Stimulated activated CD4-positive, alpha-beta T cell treated with anti-CD3 and anti-CD28 coated beads, Interleukin-4, amount 100 ng/mL, for 1 hour (primary cell): Measurements from ENCODE around the gene ANKRD33B.

ENCODE experiments used
- DNase-seq: peaks from one replicate; pipeline ENCODE4 v3.0.0-alpha.2; 2020

The ANKRD33B gene

GRCh38 chr5:10682801-10683525, 119.1 kb downstream of the ANKRD33B start:
- DNase-seq = no peak

- DNase-seq = no peak
Measured at GRCh38 chr5:10684303-10685086, 120.6 kb downstream of the ANKRD33B start.

- DNase-seq = no peak
Measured at GRCh38 chr5:10685115-10685521, 121.2 kb downstream of the ANKRD33B start.

- DNase-seq = no peak
Measured at GRCh38 chr5:10686890-10687289, 123.0 kb downstream of the ANKRD33B start.

GRCh38 chr5:10688651-10689171, 124.8 kb downstream of the ANKRD33B start:
- no peak for DNase-seq

GRCh38 chr5:10689391-10690081, 125.7 kb downstream of the ANKRD33B start:
- DNase-seq = no peak

- DNase-seq = no peak
Measured at GRCh38 chr5:10690460-10691440, 126.9 kb downstream of the ANKRD33B start.

GRCh38 chr5:10691826-10692785, 128.2 kb downstream of the ANKRD33B start:
- DNase-seq = no peak

GRCh38 chr5:10695055-10695649, 131.3 kb downstream of the ANKRD33B start:
- DNase-seq = no peak

GRCh38 chr5:10695759-10696543, 132.1 kb downstream of the ANKRD33B start:
- no peak for DNase-seq

- DNase-seq = no peak
Measured at GRCh38 chr5:10699281-10699874, 135.5 kb downstream of the ANKRD33B start.

- DNase-seq = no peak
Measured at GRCh38 chr5:10699987-10700386, 136.1 kb downstream of the ANKRD33B start.

GRCh38 chr5:10700516-10700915, 136.6 kb downstream of the ANKRD33B start:
- no peak for DNase-seq

GRCh38 chr5:10701567-10702039, 137.7 kb downstream of the ANKRD33B start:
- DNase-seq = no peak

- DNase-seq = no peak
Measured at GRCh38 chr5:10702040-10702629, 138.3 kb downstream of the ANKRD33B start.

GRCh38 chr5:10702911-10703491, 139.1 kb downstream of the ANKRD33B start:
- DNase-seq = no peak

GRCh38 chr5:10703676-10704075, 139.8 kb downstream of the ANKRD33B start:
- DNase-seq = no peak

GRCh38 chr5:10704949-10705621, 141.2 kb downstream of the ANKRD33B start:
- DNase-seq = no peak
